Duodenal mucosa (tissue), 2 donors: ENCODE data around the gene BAHCC1.
A peak's percentile ranks its signal among the peaks of the same experiment; 100 is the strongest.

Experiments used
- H3K27ac ChIP-seq: one replicate; pipeline ENCODE4 v1.7.0; 2013; ENCODE audit warnings: low read depth, low read length
- H3K27me3 ChIP-seq, 2 donors: one replicate each; pipeline ENCODE4 v1.7.0; 2013; ENCODE audit warnings: low read length in 2 of 2, control low read depth in 1 of 2; ENCODE audit not compliant: insufficient read depth in 2 of 2, control insufficient read depth in 1 of 2
- H3K36me3 ChIP-seq, 2 donors: one replicate each; pipeline ENCODE4 v1.7.0; 2013; ENCODE audit warnings: low read length in 2 of 2, control low read depth in 1 of 2; ENCODE audit not compliant: insufficient read depth in 2 of 2, control insufficient read depth in 1 of 2
- H3K4me1 ChIP-seq, 2 donors: one replicate each; pipeline ENCODE4 v1.7.0; 2013; ENCODE audit warnings: low read length in 2 of 2, control low read depth in 1 of 2; ENCODE audit not compliant: insufficient read depth in 2 of 2, control insufficient read depth in 1 of 2
- H3K4me3 ChIP-seq, 2 donors: one replicate each; pipeline ENCODE4 v1.7.0; 2013; ENCODE audit warnings: low read length in 2 of 2, low read depth in 1 of 2
- H3K9ac ChIP-seq, 2 donors: one replicate each; pipeline ENCODE4 v1.7.0; 2013; ENCODE audit warnings: low read length in 2 of 2, low read depth in 1 of 2
- H3K9me3 ChIP-seq, 2 donors: one replicate each; pipeline ENCODE4 v1.7.0; 2013; ENCODE audit warnings: low read length in 2 of 2, control low read depth in 1 of 2; ENCODE audit not compliant: control insufficient read depth in 1 of 2

Gene BAHCC1

GRCh38 chr17:81392909-81393654 lies 2.2 kb upstream of the BAHCC1 start:
- Histone ChIP-seq H3K4me3 (peak overlapping the region; percentile 68), H3K27me3 (no peaks in the 10 kb centered on the region), H3K4me1 (peaks cover 34 to 37% of the 10 kb centered on the region in 2 donors), H3K9ac (peak overlapping the region; percentile 63 to 75), H3K27ac (peak overlapping the region; percentile 78), H3K9me3 (no peaks in the 10 kb centered on the region), H3K36me3 (peaks cover 0 to 3% of the 10 kb centered on the region in 2 donors)

- H3K27ac ChIP-seq = peak overlapping the region; percentile 78
- H3K27me3 ChIP-seq = no peaks in the 10 kb centered on the region
- peak overlapping the region; percentile 63 to 75 for H3K9ac ChIP-seq
Measured at GRCh38 chr17:81393684-81394376, 1.4 kb upstream of the BAHCC1 start.

GRCh38 chr17:81394377-81394920 lies 808 bp upstream of the BAHCC1 start:
- Histone ChIP-seq H3K27me3 (no peaks in the 10 kb centered on the region), H3K4me3 (peak overlapping the region; percentile 48 to 68), H3K36me3 (peaks cover 0 to 3% of the 10 kb centered on the region in 2 donors), H3K9ac (peak overlapping the region in 1 of 2 donors; percentile 14), H3K9me3 (no peaks in the 10 kb centered on the region), H3K27ac (peak overlapping the region; percentile 40), H3K4me1 (peaks cover 25 to 30% of the 10 kb centered on the region in 2 donors)

More at GRCh38 chr17:81393684-81394376, 1.4 kb upstream of the BAHCC1 start:
- H3K36me3 ChIP-seq = peaks cover 0 to 3% of the 10 kb centered on the region in 2 donors
- H3K9me3 ChIP-seq = no peaks in the 10 kb centered on the region
- H3K4me1 ChIP-seq = peaks cover 26 to 31% of the 10 kb centered on the region in 2 donors
- H3K4me3 ChIP-seq = peak overlapping the region; percentile 48 to 68

- H3K27ac ChIP-seq = peak overlapping the region; percentile 84
- no peaks in the 10 kb centered on the region for H3K9me3 ChIP-seq
- peak overlapping the region; percentile 74 to 84 for H3K4me3 ChIP-seq
- no peaks in the 10 kb centered on the region for H3K27me3 ChIP-seq
- peaks cover 26 to 30% of the 10 kb centered on the region in 2 donors for H3K4me1 ChIP-seq
- H3K9ac ChIP-seq = peak overlapping the region; percentile 87 to 91
- peaks cover 0 to 3% of the 10 kb centered on the region in 2 donors for H3K36me3 ChIP-seq
Measured at GRCh38 chr17:81395600-81396277, 482 bp downstream of the BAHCC1 start.

GRCh38 chr17:81396278-81396721 lies 1.0 kb downstream of the BAHCC1 start:
- H3K27me3 ChIP-seq = no peaks in the 10 kb centered on the region
- peaks cover 0 to 3% of the 10 kb centered on the region in 2 donors for H3K36me3 ChIP-seq
- H3K4me3 ChIP-seq = peak overlapping the region; percentile 74 to 84
- no peaks in the 10 kb centered on the region for H3K9me3 ChIP-seq
- H3K27ac ChIP-seq = peak overlapping the region; percentile 84
- peak overlapping the region; percentile 87 to 91 for H3K9ac ChIP-seq
- peaks cover 28 to 31% of the 10 kb centered on the region in 2 donors for H3K4me1 ChIP-seq

- no peaks in the 10 kb centered on the region for H3K36me3 ChIP-seq
Measured at GRCh38 chr17:81396722-81397313, 1.6 kb downstream of the BAHCC1 start.

GRCh38 chr17:81397314-81398175 lies 2.3 kb downstream of the BAHCC1 start:
- H3K4me3 ChIP-seq = peak overlapping the region; percentile 74 to 84
- H3K36me3 ChIP-seq = no peaks in the 10 kb centered on the region
- no peaks in the 10 kb centered on the region for H3K27me3 ChIP-seq
- peaks cover 20 to 24% of the 10 kb centered on the region in 2 donors for H3K4me1 ChIP-seq
- H3K9me3 ChIP-seq = no peaks in the 10 kb centered on the region
- H3K27ac ChIP-seq = peak overlapping the region; percentile 84
- H3K9ac ChIP-seq = peak overlapping the region; percentile 87 to 91

More at GRCh38 chr17:81396722-81397313, 1.6 kb downstream of the BAHCC1 start:
- Histone ChIP-seq H3K9me3 (no peaks in the 10 kb centered on the region), H3K4me3 (peak overlapping the region; percentile 74 to 84), H3K27me3 (no peaks in the 10 kb centered on the region), H3K27ac (peak overlapping the region; percentile 84), H3K4me1 (peaks cover 28% of the 10 kb centered on the region in 2 donors), H3K9ac (peak overlapping the region; percentile 87 to 91)

- H3K27me3 ChIP-seq = no peaks in the 10 kb centered on the region
Measured at GRCh38 chr17:81398176-81398831, 3.0 kb downstream of the BAHCC1 start.

More at GRCh38 chr17:81398176-81398831, 3.0 kb downstream of the BAHCC1 start:
- peak overlapping the region; percentile 72 to 84 for H3K4me3 ChIP-seq
- no peaks in the 10 kb centered on the region for H3K9me3 ChIP-seq
- H3K27ac ChIP-seq = peak overlapping the region; percentile 59
- peak overlapping the region; percentile 87 to 91 for H3K9ac ChIP-seq
- H3K4me1 ChIP-seq = peaks cover 19 to 22% of the 10 kb centered on the region in 2 donors
- H3K36me3 ChIP-seq = no peaks in the 10 kb centered on the region
